Fibroblast of peridontal ligament (primary cell): ENCODE results near the gene TMEM181.
"Not testable (repeated sequence)": the region's sequence is repeated elsewhere in the genome, so short reads cannot be mapped to it uniquely, and the experiment has no call there.

Experiments
- DNase-seq: peaks from one replicate; pipeline ENCODE4 v3.0.0-alpha.2; 2010; ENCODE audit errors: extremely low read depth

TMEM181 gene

GRCh38 chr6:158660333-158660754, 100.5 kb downstream of the TMEM181 start:
- no peak for DNase-seq

- no peak for DNase-seq
Observed at GRCh38 chr6:158661156-158661685, 101.3 kb downstream of the TMEM181 start.

GRCh38 chr6:158662607-158662953, 102.7 kb downstream of the TMEM181 start:
- DNase-seq = no peak

GRCh38 chr6:158662954-158663624, 103.2 kb downstream of the TMEM181 start:
- DNase-seq = peak; percentile 63

- no peak for DNase-seq
Observed at GRCh38 chr6:158663625-158664165, 103.8 kb downstream of the TMEM181 start.

- DNase-seq = no peak
Observed at GRCh38 chr6:158665332-158665731, 105.4 kb downstream of the TMEM181 start.

GRCh38 chr6:158666628-158667359, 106.9 kb downstream of the TMEM181 start:
- DNase-seq = peak; percentile 88

- no peak for DNase-seq
Observed at GRCh38 chr6:158667360-158667981, 107.6 kb downstream of the TMEM181 start.

GRCh38 chr6:158668707-158669103, 108.8 kb downstream of the TMEM181 start:
- DNase-seq = no peak

GRCh38 chr6:158669145-158670035, 109.5 kb downstream of the TMEM181 start:
- DNase-seq = no peak

GRCh38 chr6:158672119-158672518, 112.2 kb downstream of the TMEM181 start:
- DNase-seq = not testable (repeated sequence)

- DNase-seq = no peak
Observed at GRCh38 chr6:158672726-158673125, 112.8 kb downstream of the TMEM181 start.

GRCh38 chr6:158674342-158675131, 114.6 kb downstream of the TMEM181 start:
- DNase-seq = no peak

GRCh38 chr6:158677094-158677493, 117.2 kb downstream of the TMEM181 start:
- not testable (repeated sequence) for DNase-seq

- DNase-seq = no peak
Observed at GRCh38 chr6:158677906-158678578, 118.2 kb downstream of the TMEM181 start.

GRCh38 chr6:158680015-158680414, 120.1 kb downstream of the TMEM181 start:
- DNase-seq = no peak

- DNase-seq = no peak
Observed at GRCh38 chr6:158680481-158680880, 120.6 kb downstream of the TMEM181 start.

- no peak for DNase-seq
Observed at GRCh38 chr6:158684311-158684710, 124.4 kb downstream of the TMEM181 start.

GRCh38 chr6:158684745-158685324, 124.9 kb downstream of the TMEM181 start:
- no peak for DNase-seq
